ENCODE measurements around the gene IGLON5.

The IGLON5 gene

GRCh38 chr19:51311351-51312257 is at the start of gene IGLON5:
Gene IGLON5 (plus strand): TSS chr19:51311644. CDS start chr19:51311848, 204 bp downstream.
- no peak within 1 kb of the TSS for H3K4me3 Mint-ChIP-seq
- H3K27ac Mint-ChIP-seq: peak within 1 kb of the TSS; percentile 52
- ATAC-seq (replicated peaks) (no peak), DNase-seq (no peak)
- peaks cover 48 to 60% of the 10 kb centered on the region in 2 donors for H3K27me3 Mint-ChIP-seq
- H3K36me3 Mint-ChIP-seq: peaks cover 0 to 5% of the 10 kb centered on the region in 2 donors
- H3K9me3 Mint-ChIP-seq: peaks cover 13 to 16% of the 10 kb centered on the region in 2 donors
- H3K4me1 Mint-ChIP-seq: peaks cover 10 to 14% of the 10 kb centered on the region in 2 donors

DNA sequence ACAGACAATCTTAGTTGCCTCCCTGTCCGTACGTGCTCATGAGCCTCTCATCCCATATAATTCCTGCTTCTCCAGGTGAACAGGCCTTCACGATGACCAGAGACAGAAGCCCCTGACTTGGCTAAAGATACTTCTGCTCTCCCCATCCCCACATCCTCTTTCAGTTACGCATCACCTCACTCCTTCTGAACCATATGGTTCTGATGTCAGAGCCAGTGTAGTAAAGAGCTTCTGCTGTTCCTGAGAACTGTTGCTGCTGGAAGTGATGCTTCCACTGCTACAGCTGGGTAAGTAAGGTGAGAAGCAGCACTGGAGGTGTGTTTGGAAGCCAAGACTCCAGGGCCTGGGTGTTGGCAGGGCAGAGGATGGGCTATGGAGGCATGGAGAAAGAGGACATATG is 47.6 kb upstream of the IGLON5 start:
- Mint-ChIP-seq H3K4me3 (no peak overlapping the region), H3K9me3 (no peaks in the 10 kb centered on the region), H3K27me3 (peaks cover 20 to 25% of the 10 kb centered on the region in 2 donors), H3K4me1 (peaks cover under 1 to 1% of the 10 kb centered on the region in 2 donors), H3K27ac (no peak overlapping the region), H3K36me3 (no peaks in the 10 kb centered on the region)
- peak; percentile 45 to 61 for ATAC-seq (replicated peaks)
- no peak for DNase-seq

DNA sequence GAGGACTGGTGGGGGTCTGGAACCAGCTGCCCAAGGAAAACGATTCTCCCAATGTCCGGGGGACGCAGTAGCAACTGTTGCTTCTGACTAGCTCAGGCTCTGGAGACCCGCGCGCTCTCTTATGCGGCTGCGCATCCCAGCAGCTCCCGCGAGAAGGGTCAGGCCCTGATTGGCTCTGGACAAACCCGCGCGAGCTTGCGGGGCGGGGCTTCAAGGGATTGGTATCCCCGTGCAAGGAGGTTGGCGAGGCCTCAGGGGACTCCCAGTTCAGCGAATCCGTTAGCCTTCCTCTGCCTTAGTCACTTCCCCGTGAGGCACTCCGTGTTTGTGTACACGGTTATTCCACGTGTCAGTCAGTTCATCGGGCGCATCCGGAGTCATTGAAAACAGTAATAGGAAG is 40.4 kb upstream of the IGLON5 start:
- Mint-ChIP-seq H3K4me1 (peaks cover 2 to 9% of the 10 kb centered on the region in 2 donors), H3K36me3 (no peaks in the 10 kb centered on the region), H3K4me3 (no peak overlapping the region), H3K27me3 (peaks cover 24 to 26% of the 10 kb centered on the region in 2 donors), H3K9me3 (no peaks in the 10 kb centered on the region), H3K27ac (no peak overlapping the region)
- ATAC-seq (replicated peaks): peak in 1 of 2 donors; percentile 36
- DNase-seq: no peak

GRCh38 chr19:51272183-51272810 is 39.1 kb upstream of the IGLON5 start:
- DNase-seq (no peak), ATAC-seq (replicated peaks) (no peak)
- H3K4me1 Mint-ChIP-seq: peaks cover 2 to 9% of the 10 kb centered on the region in 2 donors
- no peaks in the 10 kb centered on the region for H3K9me3 Mint-ChIP-seq
- H3K4me3 Mint-ChIP-seq: no peak overlapping the region
- H3K27ac Mint-ChIP-seq: no peak overlapping the region
- peaks cover 24 to 29% of the 10 kb centered on the region in 2 donors for H3K27me3 Mint-ChIP-seq
- H3K36me3 Mint-ChIP-seq: no peaks in the 10 kb centered on the region

DNA sequence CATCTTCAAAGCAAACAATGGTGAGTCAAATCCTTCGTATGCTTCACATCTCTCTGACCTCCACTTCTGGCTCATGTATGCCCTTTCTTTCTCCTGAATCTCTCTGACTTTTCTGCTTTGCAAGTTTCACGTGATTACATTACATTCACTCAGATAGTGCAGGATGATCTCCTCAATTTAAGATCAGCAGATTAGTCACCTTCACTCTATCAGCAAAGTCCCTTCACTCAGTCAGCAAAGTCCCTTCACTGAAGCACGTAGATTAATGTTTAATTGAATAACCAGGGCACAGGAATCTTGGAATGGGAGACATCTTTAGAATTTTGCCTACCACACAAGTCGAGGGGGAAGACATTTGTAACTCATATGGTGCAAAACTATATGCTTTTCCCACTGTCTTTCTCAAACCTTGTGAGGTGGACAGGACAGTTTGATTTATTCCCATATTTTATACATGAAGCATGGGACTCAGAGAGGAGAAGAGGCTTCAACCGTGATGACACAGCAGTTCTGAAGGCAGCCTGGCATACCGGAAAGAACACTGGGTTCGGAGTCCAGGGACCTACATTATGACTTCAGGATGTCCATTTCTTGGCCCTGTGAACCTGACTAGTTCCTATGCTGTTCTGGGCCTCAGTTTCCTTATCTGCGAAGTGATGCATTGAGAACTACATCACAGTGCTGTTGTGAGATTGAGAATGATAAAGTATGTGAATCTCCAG is 37.2 kb upstream of the IGLON5 start:
- no peak overlapping the region for H3K4me3 Mint-ChIP-seq
- ATAC-seq (replicated peaks) (no peak), DNase-seq (no peak)
- H3K27me3 Mint-ChIP-seq: peaks cover 40 to 46% of the 10 kb centered on the region in 2 donors
- H3K36me3 Mint-ChIP-seq: no peaks in the 10 kb centered on the region
- peaks cover 0 to 2% of the 10 kb centered on the region in 2 donors for H3K9me3 Mint-ChIP-seq
- H3K4me1 Mint-ChIP-seq: peaks cover 4 to 9% of the 10 kb centered on the region in 2 donors
- H3K27ac Mint-ChIP-seq: no peak overlapping the region

DNA sequence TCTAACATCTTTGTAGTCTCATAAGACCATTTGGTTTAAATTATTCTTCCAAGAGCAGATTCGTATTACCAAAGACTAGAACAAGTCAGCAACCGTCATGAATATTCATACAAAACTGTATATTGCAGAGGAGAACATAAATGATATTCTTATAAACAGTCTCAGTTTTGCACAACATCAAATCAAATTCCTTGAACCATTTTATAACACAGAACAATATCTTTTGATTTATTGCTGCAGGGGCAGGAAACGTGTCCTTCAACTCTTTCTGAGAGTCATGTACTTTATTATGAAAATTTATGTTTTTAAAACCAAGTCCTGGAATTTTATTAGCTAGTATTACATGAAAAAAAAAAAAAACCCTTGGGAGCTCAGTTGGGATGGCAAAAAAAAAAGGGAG is 34.3 kb upstream of the IGLON5 start:
- peaks cover 4 to 5% of the 10 kb centered on the region in 2 donors for H3K4me1 Mint-ChIP-seq
- H3K4me3 Mint-ChIP-seq: no peak overlapping the region
- H3K9me3 Mint-ChIP-seq: peaks cover 5 to 7% of the 10 kb centered on the region in 2 donors
- ATAC-seq (replicated peaks): no peak
- H3K27ac Mint-ChIP-seq: no peak overlapping the region
- H3K36me3 Mint-ChIP-seq: no peaks in the 10 kb centered on the region
- no peak for DNase-seq
- H3K27me3 Mint-ChIP-seq: peaks cover 36% of the 10 kb centered on the region in 2 donors

- Mint-ChIP-seq H3K4me3 (no peak overlapping the region), H3K4me1 (peaks cover 0 to 2% of the 10 kb centered on the region in 2 donors), H3K27ac (no peak overlapping the region), H3K9me3 (peaks cover 5 to 7% of the 10 kb centered on the region in 2 donors), H3K36me3 (no peaks in the 10 kb centered on the region), H3K27me3 (peaks cover 26 to 29% of the 10 kb centered on the region in 2 donors)
- ATAC-seq (replicated peaks) (no peak), DNase-seq (no peak)
Observed at GRCh38 chr19:51282335-51282734, 29.1 kb upstream of the IGLON5 start.

- ATAC-seq (replicated peaks) (no peak), DNase-seq (no peak)
- peaks cover 0 to 5% of the 10 kb centered on the region in 2 donors for H3K9me3 Mint-ChIP-seq
- peaks cover 7 to 9% of the 10 kb centered on the region in 2 donors for H3K27me3 Mint-ChIP-seq
- H3K36me3 Mint-ChIP-seq: no peaks in the 10 kb centered on the region
- no peaks in the 10 kb centered on the region for H3K4me1 Mint-ChIP-seq
- H3K27ac Mint-ChIP-seq: no peak overlapping the region
- H3K4me3 Mint-ChIP-seq: no peak overlapping the region
Observed at GRCh38 chr19:51285682-51286081, 25.8 kb upstream of the IGLON5 start.

DNA sequence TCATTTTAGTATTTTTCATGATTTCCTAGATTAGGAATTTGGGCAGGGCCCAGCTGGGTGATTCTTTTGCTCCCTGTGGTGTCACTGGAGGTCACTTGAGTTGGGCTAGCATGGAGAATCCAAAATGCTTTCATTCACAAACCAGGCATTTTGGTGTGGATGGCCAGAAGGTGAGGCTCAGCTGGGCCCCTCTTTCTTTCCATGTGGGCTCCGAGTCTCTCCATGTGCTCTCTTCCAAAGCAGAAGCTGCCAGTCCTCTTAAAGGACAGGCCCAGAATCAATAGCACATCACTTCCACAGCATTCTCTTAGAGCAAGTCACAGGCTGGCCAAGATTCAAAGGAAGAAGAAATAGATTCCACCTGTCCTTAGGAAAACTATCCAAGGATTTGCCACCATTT is 21.8 kb upstream of the IGLON5 start:
- Mint-ChIP-seq H3K27me3 (peaks cover 13 to 20% of the 10 kb centered on the region in 2 donors), H3K36me3 (no peaks in the 10 kb centered on the region), H3K27ac (no peak overlapping the region), H3K4me3 (no peak overlapping the region), H3K4me1 (no peaks in the 10 kb centered on the region), H3K9me3 (no peaks in the 10 kb centered on the region)
- no peak for ATAC-seq (replicated peaks)
- no peak for DNase-seq

DNA sequence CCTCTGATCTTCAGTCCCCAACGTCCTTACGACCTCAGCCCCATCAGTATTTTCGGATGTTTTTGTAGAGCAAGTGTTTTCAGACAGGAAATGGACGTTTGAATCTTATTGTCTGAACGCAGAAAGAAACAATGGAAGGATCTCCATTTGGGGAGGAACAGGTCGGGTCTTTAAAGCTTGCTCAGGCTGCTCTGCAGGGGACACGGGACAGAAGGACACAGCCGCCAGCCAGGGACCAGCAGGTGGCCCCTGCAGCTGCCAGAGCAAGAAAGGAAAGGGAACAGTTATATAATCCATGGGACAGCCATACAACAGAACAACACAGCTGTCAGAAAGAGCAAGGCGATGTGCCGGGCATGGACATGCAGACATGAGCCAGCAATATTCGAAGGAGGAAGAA is 18.5 kb upstream of the IGLON5 start:
- DNase-seq (no peak), ATAC-seq (replicated peaks) (no peak)
- H3K4me3 Mint-ChIP-seq: no peak overlapping the region
- H3K27me3 Mint-ChIP-seq: peaks cover 29 to 40% of the 10 kb centered on the region in 2 donors
- H3K9me3 Mint-ChIP-seq: no peaks in the 10 kb centered on the region
- no peaks in the 10 kb centered on the region for H3K4me1 Mint-ChIP-seq
- no peak overlapping the region for H3K27ac Mint-ChIP-seq
- no peaks in the 10 kb centered on the region for H3K36me3 Mint-ChIP-seq

- H3K27ac Mint-ChIP-seq: no peak overlapping the region
- peaks cover 29 to 40% of the 10 kb centered on the region in 2 donors for H3K27me3 Mint-ChIP-seq
- DNase-seq (no peak), ATAC-seq (replicated peaks) (no peak)
- no peaks in the 10 kb centered on the region for H3K9me3 Mint-ChIP-seq
- no peaks in the 10 kb centered on the region for H3K36me3 Mint-ChIP-seq
- no peak overlapping the region for H3K4me3 Mint-ChIP-seq
- no peaks in the 10 kb centered on the region for H3K4me1 Mint-ChIP-seq
Observed at GRCh38 chr19:51293571-51294210, 17.8 kb upstream of the IGLON5 start.

DNA sequence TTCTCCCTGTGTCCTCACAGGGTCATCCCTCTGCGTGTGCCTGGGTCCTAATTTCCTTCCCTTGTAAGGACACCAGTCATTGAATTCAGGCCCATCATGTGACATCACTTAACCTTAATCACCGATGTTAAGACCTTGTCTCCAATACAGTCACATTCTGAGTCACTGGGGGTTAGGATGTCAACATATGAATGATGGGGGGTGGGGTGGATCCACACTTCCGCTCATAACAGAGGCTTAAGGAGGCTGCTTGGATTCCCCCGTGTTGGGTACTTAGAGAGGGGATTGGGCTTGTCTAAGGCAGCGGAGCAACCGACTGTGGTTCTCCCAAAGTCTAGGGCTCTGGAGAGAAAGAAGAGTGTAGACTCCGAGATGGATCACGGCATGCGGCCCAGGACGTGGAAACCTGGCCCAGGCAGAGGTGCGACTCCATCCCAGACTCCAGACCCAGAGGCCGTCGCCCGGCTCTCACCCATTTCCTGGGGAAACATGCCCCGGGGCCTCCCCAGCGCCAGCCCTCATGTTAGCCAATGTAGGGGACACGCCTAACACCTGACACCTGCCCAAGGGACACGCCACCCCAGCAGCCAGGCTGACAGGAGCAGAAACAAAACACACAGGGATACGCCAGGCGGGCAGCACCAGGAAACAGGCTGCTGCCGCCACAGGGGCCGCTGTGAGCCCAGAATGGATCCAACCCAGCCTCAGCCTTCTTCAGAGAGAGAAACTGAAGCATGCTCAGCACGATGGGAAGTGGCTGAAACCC is 17.1 kb upstream of the IGLON5 start:
- no peak for DNase-seq
- Mint-ChIP-seq H3K36me3 (no peaks in the 10 kb centered on the region), H3K9me3 (no peaks in the 10 kb centered on the region), H3K4me1 (no peaks in the 10 kb centered on the region), H3K27ac (no peak overlapping the region), H3K27me3 (peaks cover 32 to 40% of the 10 kb centered on the region in 2 donors), H3K4me3 (no peak overlapping the region)
- no peak for ATAC-seq (replicated peaks)

GRCh38 chr19:51294977-51295375 is 16.5 kb upstream of the IGLON5 start:
- ATAC-seq (replicated peaks) (no peak), DNase-seq (no peak)
- Mint-ChIP-seq H3K27ac (no peak overlapping the region), H3K4me3 (no peak overlapping the region), H3K36me3 (no peaks in the 10 kb centered on the region), H3K27me3 (peaks cover 32 to 40% of the 10 kb centered on the region in 2 donors), H3K4me1 (no peaks in the 10 kb centered on the region), H3K9me3 (no peaks in the 10 kb centered on the region)

Data from stimulated activated naive B cell treated with anti-CD40 and anti-IgM and Interleukin-4, amounts not matched to agents 10 μg/mL and 1 μg/mL and 100 μg/mL, for 72 hours (primary cell).